Measurements from ENCODE around the gene MAP3K6.

GRCh38 chr1:27364696-27365371 lies 1.9 kb downstream of the MAP3K6 start:
- no peak for TF ChIP-seq CTCF (IDR thresholded peaks at IDR 0.05)
- no peak for TF ChIP-seq EP300 (IDR thresholded peaks at IDR 0.05)
- TF ChIP-seq, protein P1, sequence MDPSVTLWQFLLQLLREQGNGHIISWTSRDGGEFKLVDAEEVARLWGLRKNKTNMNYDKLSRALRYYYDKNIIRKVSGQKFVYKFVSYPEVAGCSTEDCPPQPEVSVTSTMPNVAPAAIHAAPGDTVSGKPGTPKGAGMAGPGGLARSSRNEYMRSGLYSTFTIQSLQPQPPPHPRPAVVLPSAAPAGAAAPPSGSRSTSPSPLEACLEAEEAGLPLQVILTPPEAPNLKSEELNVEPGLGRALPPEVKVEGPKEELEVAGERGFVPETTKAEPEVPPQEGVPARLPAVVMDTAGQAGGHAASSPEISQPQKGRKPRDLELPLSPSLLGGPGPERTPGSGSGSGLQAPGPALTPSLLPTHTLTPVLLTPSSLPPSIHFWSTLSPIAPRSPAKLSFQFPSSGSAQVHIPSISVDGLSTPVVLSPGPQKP (IDR thresholded peaks at IDR 0.05; ENCODE audit: low read depth, low read length): no peak
